Activated naive CD8-positive, alpha-beta T cell treated with anti-CD3 and anti-CD28 coated beads, Interleukin-2, amount 50 U/mL, for 16 hours (primary cell): ENCODE data around the gene PRKG1.
"Not testable (repeated sequence)": the region's sequence is repeated elsewhere in the genome, so short reads cannot be mapped to it uniquely, and the experiment has no call there.

Experiments used
- DNase-seq: peaks from one replicate; pipeline ENCODE4 v3.0.0-alpha.2; 2020; ENCODE audit warnings: low read depth, low spot score

PRKG1 gene

GRCh38 chr10:51986516-51986915 lies 912.2 kb downstream of the PRKG1 start:
- DNase-seq, result no peak

- no peak for DNase-seq
Measured at GRCh38 chr10:51993475-51993874, 919.2 kb downstream of the PRKG1 start.

- no peak for DNase-seq
Measured at GRCh38 chr10:51999096-51999495, 924.8 kb downstream of the PRKG1 start.

GRCh38 chr10:52004342-52004949 lies 930.2 kb downstream of the PRKG1 start:
- DNase-seq, result no peak

- no peak for DNase-seq
Measured at GRCh38 chr10:52007091-52007490, 932.8 kb downstream of the PRKG1 start.

- DNase-seq, result no peak
Measured at GRCh38 chr10:52011118-52011517, 936.8 kb downstream of the PRKG1 start.

GRCh38 chr10:52019077-52019555 lies 944.8 kb downstream of the PRKG1 start:
- DNase-seq, result no peak

- no peak for DNase-seq
Measured at GRCh38 chr10:52019656-52020055, 945.4 kb downstream of the PRKG1 start.

GRCh38 chr10:52020173-52020572 lies 945.9 kb downstream of the PRKG1 start:
- no peak for DNase-seq

GRCh38 chr10:52020702-52021101 lies 946.4 kb downstream of the PRKG1 start:
- DNase-seq, result no peak

- no peak for DNase-seq
Measured at GRCh38 chr10:52027055-52027705, 952.9 kb downstream of the PRKG1 start.

GRCh38 chr10:52028523-52028858 lies 954.2 kb downstream of the PRKG1 start:
- no peak for DNase-seq

- no peak for DNase-seq
Measured at GRCh38 chr10:52029628-52030027, 955.3 kb downstream of the PRKG1 start.

GRCh38 chr10:52030051-52030790 lies 955.9 kb downstream of the PRKG1 start:
- no peak for DNase-seq

- no peak for DNase-seq
Measured at GRCh38 chr10:52030975-52031374, 956.7 kb downstream of the PRKG1 start.

- DNase-seq, result no peak
Measured at GRCh38 chr10:52031771-52032170, 957.5 kb downstream of the PRKG1 start.

GRCh38 chr10:52032681-52033629 lies 958.7 kb downstream of the PRKG1 start:
- no peak for DNase-seq

- not testable (repeated sequence) for DNase-seq
Measured at GRCh38 chr10:52039002-52039793, 964.9 kb downstream of the PRKG1 start.

- DNase-seq, result no peak
Measured at GRCh38 chr10:52040486-52040885, 966.2 kb downstream of the PRKG1 start.

GRCh38 chr10:52043811-52044210 lies 969.5 kb downstream of the PRKG1 start:
- DNase-seq, result no peak

GRCh38 chr10:52048051-52048450 lies 973.8 kb downstream of the PRKG1 start:
- no peak for DNase-seq
